HG03354 (cell line): ENCODE data around the gene WRAP73.
A peak's percentile ranks its signal among the peaks of the same experiment; 100 is the strongest.

Experiments used
- ATAC-seq: cut with Tn5 transposase; IDR thresholded peaks from one replicate; pipeline ENCODE4 v1.9.1; 2021; ENCODE audit warnings: mild to moderate bottlenecking; ENCODE audit not compliant: unreplicated experiment, poor library complexity, severe bottlenecking

WRAP73 gene

DNA sequence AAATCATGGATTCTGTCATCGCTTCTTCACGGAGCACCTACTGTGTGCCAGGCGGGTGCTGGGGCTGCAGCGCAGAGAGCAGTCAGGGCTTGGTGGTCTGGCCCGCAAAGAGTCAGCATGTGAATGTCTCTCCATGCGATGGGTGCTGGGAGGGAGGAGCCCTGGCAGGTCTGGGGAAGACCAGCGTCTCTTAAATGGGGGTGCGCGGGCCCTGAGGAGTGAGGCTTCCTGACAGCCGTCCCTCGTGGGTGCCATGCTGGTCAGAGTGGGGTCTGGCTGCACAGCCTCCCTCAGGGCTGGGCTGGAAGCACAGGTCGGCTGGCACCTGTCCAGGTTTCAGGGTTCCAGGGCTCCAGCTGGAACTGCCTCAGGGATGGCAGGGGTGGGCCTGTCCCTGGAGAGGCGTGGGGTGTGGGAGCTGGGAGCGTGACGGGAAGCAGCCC, 20.9 kb upstream of the WRAP73 start:
- no peak for ATAC-seq

DNA sequence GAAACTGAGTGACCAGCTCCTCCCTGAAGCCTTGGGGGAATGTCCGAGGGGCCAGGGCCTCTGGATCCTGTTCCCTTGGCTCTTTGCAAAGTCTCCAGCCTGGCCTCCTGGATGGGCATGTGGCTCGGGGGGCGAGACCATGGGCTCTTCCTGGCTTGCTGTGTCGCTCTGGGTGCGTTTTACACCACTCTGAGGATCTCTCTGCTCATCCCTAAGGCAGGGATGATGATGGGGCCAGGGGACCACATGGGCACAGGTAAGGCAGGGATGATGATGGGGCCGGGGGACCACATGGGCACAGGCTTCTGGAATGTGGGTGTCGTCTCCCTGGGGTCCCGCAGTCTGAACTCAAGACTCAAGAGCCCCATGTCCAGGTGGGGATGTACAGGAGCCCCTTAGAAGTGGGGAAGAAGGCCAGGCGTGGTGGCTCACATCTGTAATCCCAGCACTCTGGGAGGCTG, 20.1 kb upstream of the WRAP73 start:
- no peak for ATAC-seq

DNA sequence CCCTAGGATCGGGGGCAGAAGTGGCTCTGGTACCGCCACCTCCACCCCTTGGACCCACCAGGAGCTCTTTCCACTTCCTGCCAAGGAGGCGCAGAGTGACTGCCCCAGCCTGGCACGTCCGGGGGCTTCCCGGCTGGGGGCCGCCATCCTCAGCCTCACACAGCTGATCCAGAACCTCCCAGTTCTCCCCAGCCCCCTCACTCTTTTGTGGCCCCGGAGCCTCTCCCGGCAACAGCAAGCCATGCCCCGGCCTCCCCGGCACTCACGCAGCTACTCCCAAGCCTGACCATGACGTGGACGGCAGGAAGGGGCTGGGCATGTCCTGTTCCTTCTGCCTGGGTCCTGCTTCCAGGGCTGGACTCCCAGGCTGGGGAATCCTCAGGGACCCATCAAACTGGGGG, 19.5 kb upstream of the WRAP73 start:
- no peak for ATAC-seq

DNA sequence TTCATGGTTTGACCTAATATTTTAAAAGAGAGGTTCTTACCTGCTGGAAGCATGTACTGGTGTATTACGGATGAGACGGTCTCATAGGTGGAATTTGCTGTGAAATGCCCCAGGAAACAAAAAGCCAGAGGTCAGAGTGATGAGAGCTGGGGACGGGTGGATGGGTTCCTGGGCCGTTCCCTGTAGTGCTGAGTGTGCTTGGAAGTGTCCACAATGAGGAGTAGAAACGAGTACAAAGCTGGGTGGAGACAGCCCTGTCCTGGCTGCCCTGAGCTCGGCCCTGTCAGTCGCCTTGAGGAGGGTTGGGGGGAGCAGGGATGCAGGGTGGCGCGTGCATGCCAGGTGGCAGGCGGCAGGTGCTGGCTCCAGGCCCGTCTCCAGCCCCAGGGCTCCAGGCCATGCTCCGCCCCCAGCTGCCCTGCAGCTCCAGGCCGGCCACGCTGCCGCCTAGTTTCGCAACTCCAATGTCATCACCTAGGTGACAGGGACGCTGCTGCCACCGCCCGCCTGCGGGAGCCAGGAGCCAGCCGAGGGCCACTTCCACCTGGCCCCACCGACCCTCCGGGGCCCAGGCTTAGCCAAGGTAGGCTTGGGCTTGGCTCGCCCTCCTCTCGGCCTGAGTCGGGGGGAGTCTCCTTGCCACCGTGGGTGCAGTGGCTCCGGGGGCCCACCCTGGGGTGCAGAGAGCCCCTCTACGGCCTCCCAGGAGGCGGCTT, 18.8 kb upstream of the WRAP73 start:
- ATAC-seq = no peak

DNA sequence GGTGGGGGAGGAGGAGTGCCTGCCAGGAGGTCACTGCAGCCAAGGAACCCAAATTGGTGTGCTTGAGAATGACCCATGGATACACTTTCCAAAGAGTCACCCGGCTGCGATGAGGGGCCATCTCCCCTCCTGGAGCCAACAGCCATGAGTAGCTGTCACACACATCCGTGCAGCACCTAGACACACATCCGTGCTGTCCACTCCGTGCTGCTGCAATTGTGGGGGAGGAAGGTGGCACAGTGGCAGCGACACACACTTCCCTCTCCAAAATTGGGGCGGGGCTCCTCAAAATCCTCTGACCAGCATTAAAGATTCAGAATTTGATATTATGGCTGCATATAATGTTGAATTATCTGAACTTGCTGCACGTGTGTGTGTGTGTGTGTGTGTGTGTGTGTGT, 18.2 kb upstream of the WRAP73 start:
- ATAC-seq = no peak

DNA sequence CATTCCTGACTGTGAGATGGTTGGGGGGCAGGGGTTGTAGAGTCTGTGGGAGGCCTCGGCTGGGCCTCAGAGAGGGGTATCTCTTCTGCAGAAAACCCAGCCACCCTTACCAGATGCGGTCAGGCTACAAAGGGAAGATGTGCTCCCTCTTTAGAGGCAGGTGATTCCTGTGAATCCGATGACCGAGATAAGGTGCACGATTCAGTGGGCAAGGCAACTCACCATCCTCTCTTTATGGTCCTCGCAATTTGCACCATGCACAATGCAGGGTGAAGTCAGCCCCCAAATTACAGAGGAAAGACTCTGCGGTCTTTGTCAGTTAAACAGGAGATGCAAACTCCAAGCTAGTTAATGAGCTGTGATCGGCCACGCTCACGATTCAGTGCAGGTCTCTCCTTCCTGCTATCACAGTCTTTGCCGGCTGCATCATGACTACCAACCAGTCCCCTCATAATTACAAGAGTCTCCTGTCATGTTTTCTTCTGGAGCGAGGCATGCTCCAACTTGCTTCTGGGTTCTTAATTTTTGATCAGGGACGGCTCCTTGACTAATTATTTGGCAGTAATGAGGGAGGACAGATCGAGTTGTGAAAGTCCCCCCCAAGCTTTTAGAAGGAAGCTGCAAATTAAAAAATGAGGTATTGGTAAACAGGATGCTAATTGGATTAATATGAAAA, 14.9 kb upstream of the WRAP73 start:
- no peak for ATAC-seq

DNA sequence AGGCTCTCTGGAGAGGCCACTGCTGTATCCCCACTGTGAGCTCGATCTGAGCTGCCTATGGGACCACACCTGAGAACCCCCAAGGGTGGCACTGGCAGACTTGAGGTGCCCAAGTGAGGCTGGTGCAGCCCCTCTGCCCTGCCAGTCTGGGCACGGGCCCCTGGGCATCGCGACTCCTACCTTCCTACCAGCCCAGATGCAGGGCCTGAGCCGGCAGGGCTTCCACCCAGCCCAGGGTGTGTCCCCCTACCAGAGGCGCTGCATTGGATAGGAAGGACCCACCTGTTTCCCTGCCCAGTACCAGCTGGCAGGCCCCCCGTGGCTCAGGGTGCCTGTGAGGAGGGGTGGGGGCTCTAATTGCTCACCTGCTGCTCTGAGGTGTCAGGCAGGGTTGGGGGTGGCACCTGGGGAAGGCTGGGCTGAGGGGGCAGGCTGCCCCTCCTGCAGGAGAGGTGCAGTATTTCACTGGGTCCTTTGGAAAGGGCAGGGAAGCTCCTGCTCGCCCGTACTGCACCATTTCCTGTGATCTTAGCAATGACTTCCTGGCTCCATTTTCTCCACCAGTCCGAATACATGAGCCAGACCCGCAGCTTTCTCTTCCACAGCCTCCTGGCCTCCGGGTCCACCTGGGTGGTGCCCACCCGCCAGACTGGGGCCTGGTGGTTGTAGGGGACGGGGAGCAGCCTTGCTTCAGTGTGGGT, 14.2 kb upstream of the WRAP73 start:
- no peak for ATAC-seq

DNA sequence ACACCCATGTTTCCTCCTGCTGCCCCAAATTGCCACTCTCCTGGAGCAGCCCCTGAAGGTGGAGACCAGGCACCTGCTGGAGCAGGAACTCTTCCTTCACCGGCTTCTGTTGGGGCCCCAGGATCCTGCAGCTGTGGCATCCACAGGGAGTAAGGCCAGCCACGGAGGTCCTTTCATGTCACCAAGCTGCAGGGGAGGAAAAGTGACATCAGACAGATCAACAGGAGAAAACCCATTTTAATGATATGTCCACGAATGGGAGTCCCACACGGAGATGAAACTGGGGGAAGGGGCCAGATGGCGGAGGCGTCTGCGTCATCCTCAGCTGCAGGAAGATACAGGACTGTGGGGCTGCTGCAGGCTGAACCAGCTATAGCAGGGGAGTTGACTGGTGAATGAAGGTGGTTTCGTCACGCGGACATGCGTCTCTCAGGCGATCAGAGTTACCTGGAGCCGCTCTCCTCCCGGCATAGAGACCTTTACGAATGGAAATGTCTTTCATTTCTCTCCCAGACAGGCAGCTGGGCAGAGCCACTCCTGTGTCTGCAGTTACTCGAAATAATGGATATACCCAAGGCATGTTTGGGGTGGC, 12.3 kb upstream of the WRAP73 start:
- no peak for ATAC-seq

DNA sequence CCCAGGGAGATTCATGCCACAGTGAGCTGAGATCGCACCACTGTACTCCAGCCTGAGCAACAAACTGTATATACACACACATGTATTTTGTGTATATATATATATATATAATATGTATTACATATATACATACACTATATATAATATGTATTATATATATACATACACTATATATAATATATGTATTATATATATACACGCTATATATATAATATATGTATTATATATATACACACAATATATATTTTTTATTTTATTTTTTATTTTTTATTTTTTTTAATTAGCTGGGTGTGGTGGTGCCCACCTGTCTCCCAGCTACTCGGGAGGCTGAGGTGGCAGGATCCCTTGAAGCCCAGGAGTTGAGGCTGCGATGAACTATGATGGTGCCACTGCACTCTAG, 11.7 kb upstream of the WRAP73 start:
- no peak for ATAC-seq

DNA sequence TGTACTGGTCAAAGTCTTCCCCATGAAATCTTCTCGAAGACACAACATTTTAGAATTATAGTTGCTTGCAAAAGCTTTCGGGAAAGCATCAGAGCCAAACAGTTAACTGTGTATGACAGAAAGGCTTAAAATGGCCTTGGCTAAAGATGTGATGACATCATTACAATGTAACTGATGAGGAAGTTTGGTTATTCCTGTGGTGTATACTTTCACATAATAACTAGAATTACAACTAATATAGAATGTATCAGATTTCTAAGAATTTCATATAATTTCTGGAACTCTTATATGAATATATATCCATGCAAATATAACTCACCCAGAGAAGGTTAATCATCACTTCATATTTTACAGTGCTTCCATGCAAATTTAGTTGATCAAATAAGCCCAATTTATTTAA, 10.8 kb upstream of the WRAP73 start:
- ATAC-seq = no peak

DNA sequence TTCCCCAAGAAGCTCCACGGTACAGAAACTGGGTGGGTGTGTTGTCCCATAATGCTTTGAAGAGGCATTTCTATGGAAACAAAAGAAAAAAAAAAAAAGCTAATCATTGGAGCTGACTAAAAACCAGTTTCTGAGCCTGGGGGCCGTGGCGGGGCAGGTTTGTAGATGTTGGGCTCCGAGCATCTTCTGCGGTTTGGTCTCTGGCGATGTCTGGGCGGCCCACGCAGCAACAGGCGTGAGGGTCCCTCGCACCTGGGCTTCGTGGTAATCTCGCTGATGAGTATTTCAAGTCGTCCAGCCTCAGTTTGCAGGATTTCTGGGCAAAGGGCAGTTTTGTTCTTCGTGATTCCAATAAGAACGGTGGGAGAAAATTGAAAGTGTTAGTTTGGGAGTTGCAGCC, 9.2 kb upstream of the WRAP73 start:
- ATAC-seq = no peak

DNA sequence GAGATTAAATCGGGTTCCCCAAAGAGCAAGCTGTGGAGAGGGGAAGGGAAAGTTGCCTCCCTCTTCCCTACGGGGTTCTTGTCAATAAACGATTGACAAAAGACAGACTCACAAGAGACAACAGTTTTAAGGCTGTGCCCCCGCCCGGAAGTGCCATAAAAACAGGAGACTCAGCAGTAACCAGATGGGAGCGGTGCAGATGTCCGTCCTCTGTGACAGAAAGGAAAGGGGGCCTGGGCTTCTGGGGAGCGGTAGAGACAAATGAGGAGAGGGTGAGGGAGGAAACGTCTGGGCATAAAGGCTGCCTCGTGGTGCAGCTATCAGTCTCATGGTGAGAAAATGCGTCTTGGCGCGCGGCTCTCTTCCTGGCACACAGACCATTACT, 8.3 kb upstream of the WRAP73 start:
- ATAC-seq = no peak

DNA sequence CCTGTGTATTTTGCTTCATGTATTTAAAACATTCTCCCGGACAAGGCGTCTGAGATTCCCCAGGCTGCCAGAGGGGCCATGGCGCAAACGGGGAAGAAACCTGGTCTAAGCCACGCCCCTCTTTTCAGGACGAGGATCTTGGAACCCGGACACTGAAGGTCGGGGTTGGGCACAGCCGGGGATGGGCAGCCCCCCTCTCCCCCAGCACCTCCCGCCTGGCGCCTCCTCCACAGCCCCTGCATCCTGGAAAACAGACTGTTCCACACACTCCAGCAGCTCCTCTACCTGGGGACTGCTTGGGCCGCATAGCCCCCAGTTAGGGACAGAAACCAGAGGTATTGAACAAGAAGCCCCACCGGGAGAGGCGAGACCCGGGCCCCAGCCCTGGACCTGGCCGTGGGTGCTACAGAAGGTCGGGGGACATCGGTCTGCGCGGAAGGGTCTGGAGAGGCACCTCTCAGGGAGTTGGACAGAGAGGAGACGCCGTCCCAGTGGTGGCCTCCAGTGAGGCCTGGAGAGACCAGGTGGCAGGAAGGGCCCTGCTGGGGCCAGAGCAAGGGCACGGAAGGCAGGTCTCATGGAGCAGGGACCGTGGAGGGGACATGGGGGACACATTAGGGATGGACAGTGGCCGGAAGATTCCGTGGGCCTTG, 7.8 kb upstream of the WRAP73 start:
- ATAC-seq = no peak

DNA sequence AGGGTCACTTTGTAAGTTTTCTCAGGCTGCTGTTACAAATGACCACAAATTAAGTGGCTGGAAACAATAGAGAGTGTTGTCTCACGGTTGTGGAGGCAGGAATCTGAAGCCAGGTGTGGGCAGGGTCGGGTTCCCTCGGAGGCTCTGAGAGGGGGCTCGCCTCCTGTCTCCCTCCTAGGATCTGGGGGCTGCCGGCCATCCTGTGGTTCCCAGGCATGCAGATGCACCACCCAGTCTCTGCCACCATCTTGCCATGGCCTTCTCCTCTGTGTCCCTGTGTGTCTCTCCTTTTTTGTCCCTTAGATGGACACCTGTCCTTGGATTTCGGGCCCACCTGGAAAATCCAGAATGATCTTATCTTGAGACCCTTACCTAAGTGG, 7.2 kb upstream of the WRAP73 start:
- ATAC-seq = peak; percentile 9

DNA sequence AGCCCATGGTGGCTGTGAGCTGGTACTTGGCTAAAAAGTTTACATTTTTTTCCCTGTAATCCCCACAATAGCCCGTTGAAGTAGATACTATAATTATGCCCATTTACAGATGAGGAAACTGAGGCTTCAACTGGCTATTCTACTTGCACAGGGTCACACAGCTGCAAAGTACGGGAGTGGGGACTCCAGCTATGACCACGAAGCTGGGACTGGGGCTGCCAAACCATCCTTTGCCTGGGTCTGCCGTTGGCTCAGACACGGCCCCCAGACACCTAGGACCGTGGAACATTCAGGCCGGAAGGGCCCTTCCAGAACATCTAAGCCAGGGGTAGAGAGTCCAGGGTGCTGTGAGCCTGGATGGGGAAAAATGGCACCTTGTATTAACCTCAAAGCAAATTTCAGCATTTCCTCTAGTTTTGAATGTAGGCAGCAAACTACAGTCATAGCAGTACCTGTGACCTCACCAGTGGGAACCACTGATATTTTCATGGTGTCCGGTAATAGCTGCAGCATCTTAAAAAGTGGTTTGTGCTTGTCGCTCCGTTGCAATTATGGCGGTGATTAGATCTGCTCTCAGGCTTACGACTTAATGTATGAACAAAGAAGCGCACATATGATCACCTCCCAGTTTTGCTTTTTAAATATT, 6.7 kb upstream of the WRAP73 start:
- ATAC-seq = peak; percentile 69

DNA sequence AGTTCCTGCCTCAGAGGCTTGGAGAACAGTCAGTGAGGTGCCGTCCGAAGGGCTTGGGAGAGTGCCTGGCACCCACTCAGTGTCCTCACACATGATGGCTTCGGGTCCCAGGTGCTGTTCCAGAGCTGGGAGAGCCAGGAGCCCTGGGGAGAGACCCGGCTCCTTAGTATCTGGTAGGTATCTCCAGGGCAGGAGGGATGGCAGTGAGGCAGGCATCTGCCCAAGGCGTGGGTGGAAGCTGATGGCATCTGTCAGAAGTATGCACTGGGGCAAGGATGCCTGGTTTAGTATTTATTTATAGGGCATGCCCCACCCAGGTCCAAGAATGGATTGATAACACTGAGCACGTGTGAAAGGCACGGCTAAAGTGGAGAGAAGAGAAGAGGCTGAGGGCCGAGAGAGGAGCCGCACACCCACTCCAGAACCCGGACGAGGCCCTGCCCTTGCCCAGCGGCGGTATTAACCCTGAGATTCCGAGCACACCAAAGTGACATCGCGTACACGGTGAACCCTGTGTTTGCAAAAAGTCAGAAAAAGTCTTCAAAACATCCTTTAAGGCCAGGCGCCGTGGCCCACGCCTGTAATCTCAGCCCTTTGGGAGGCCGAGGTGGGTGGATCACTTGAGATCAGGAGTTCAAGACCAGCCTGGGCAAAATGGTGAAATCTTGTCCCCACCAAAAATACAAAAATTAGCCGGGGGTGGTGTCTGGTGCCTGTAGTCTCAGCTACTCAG, 4.8 kb upstream of the WRAP73 start:
- ATAC-seq = no peak

DNA sequence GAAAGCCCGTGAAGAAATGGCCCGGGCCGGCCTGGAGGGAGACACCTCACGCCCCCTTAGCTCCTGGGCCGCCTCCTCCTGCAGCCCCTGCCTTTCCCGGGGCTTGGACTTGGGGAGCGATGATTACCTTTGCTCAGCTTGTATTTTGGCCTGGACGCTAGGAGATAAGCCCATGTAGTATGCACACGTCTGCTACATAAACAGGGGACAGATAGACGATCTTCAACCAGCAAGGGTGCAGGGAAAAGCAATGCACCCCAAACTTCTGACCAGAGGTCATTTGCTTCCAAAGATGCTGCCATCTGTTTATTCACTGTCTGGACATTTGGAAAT, 3.3 kb upstream of the WRAP73 start:
- no peak for ATAC-seq

DNA sequence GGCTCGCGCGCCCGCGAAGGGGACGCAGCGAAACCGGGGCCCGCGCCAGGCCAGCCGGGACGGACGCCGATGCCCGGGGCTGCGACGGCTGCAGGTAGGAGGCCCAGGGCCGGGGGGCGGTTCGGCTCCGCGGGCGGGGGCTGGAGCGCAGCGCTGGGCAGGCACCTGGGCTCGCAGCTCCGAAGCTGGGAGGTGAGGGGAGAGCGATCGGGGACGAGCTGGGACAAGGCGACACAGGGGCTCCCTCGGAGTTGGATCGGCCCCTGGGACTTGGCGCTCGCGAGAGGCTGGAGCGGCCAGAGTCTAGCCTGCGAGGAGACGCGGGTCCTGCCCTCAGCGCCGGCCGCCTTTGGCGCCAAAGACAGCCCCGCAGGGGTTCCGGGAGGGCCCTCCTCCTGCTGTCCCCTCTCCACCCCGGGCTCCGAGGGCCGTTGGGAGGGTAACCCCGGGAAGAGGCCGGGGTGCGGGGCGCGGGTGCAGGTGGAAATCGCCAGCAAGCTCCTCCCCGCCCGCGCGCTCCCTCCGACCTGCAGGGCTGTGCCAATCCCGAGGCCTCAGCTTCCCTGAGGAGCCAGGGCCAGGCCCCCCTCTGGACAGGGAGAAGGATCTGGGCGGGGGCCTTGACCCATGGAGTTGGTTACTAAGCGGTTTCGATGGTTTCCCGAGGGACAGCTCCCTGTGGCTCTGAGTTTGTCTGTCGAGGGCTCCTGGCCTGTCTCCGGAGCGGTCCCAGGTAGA, 2.8 kb upstream of the WRAP73 start:
- ATAC-seq = no peak
